B cell (primary cell): ENCODE measurements around the gene LIPE.

Source experiments
- EZH2 ChIP-seq: IDR thresholded peaks from 2 replicates; pipeline ENCODE4 v1.6.1; 2012; ENCODE audit warnings: borderline replicate concordance, low read depth, mild to moderate bottlenecking, moderate library complexity, low read length; ENCODE audit not compliant: insufficient read depth, poor library complexity, severe bottlenecking
- TF ChIP-seq, protein P1 (sequence below): fragments of 200-600 bp; IDR thresholded peaks from one replicate; pipeline ENCODE4 v1.8.0; 2022; ENCODE audit warnings: antibody characterized with exemption, mild to moderate bottlenecking

DNA sequence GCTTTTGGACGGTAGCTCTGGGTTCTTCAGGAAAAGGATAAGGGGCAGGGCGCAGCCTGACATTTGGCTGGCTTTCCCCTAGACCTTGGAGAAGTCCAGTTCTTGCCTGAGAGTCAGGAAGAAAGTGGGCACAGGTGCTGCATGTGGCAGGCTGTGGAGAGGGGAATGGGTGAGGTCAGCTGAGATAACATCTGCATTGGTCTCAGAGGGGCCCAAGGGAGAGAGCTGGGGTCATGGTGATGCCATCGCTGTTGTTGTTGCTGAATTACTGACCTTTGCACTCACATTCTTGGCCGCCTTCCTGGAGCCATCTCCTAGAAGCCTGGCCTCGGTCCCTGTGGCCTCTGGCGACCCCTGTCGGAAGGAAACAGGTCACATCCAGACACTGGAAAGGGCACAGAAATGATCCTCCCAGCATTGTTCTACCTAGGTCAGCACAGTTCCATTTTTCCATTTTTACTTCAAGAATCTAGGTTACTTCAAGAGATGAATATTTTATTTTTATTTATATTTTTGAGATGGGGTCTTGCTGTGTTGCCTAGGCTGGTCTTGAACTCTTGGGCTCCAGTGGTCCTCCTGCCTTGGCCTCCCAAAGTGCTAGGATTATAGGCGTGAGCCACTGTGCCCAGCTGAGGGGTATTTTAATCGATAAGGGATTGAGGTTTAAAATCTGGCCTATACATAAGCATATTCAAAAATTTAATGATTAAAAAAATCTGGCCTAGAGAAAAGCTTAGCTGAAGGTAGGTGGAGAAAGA, 6.5 kb upstream of the LIPE start:
- TF ChIP-seq, protein P1, sequence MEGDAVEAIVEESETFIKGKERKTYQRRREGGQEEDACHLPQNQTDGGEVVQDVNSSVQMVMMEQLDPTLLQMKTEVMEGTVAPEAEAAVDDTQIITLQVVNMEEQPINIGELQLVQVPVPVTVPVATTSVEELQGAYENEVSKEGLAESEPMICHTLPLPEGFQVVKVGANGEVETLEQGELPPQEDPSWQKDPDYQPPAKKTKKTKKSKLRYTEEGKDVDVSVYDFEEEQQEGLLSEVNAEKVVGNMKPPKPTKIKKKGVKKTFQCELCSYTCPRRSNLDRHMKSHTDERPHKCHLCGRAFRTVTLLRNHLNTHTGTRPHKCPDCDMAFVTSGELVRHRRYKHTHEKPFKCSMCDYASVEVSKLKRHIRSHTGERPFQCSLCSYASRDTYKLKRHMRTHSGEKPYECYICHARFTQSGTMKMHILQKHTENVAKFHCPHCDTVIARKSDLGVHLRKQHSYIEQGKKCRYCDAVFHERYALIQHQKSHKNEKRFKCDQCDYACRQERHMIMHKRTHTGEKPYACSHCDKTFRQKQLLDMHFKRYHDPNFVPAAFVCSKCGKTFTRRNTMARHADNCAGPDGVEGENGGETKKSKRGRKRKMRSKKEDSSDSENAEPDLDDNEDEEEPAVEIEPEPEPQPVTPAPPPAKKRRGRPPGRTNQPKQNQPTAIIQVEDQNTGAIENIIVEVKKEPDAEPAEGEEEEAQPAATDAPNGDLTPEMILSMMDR: peak; percentile 81
- TF ChIP-seq EZH2: no peak
